GM23248 (cell line): Measurements from ENCODE around the gene TMEM51.

Experiments
- EZH2 ChIP-seq: fragments of 200-600 bp; sonication (generic); IDR thresholded peaks from 2 replicates; pipeline ENCODE4 v1.6.1; 2018; ENCODE audit warnings: antibody characterized with exemption, mild to moderate bottlenecking; ENCODE audit not compliant: insufficient read depth, poor library complexity, severe bottlenecking
- EZH2phosphoT487 ChIP-seq: fragments of 200-600 bp; sonication (generic); IDR thresholded peaks from 2 replicates; pipeline ENCODE4 v1.6.1; 2018; ENCODE audit warnings: antibody characterized with exemption, moderate library complexity, mild to moderate bottlenecking, low read depth; ENCODE audit not compliant: insufficient read depth

- no peak for TF ChIP-seq EZH2
- TF ChIP-seq EZH2phosphoT487, result no peak
Observed at GRCh38 chr1:15188130-15188524, 34.6 kb downstream of the TMEM51 start.
